HepG2 (cell line): ENCODE measurements around the gene PKP3. TPM values are rescaled to one million over a fixed set of nuclear protein-coding genes. Genes with fewer than 3 reads are reported as not detected.

Experiments
- ARNTL ChIP-seq: sonication (generic); formaldehyde crosslinking; IDR thresholded peaks from 2 replicates; pipeline ENCODE4 v1.4.0; 2020; ENCODE audit warnings: mild to moderate bottlenecking, missing genetic modification reagents
- EED ChIP-seq: sonication (generic); formaldehyde crosslinking; IDR thresholded peaks from 2 replicates; pipeline ENCODE4 v1.5.0; 2020; ENCODE audit warnings: mild to moderate bottlenecking, missing genetic modification reagents
- HOXA3 ChIP-seq: sonication (generic); formaldehyde crosslinking; IDR thresholded peaks from 2 replicates; pipeline ENCODE4 v1.5.0; 2020; ENCODE audit warnings: missing genetic modification reagents
- PAXIP1 ChIP-seq: sonication (generic); formaldehyde crosslinking; conservative IDR thresholded peaks from 2 replicates; pipeline ENCODE4 v1.4.0; 2020; ENCODE audit warnings: mild to moderate bottlenecking, missing genetic modification reagents, moderate library complexity
- RBM22 ChIP-seq: fragments of 200-400 bp; formaldehyde crosslinking; optimal IDR thresholded peaks from 2 replicates; pipeline ENCODE3; 2017; ENCODE audit warnings: mild to moderate bottlenecking, low read length, moderate library complexity
- SAP130 ChIP-seq: IDR thresholded peaks from 2 replicates; pipeline ENCODE4 v1.6.1; 2016; ENCODE audit warnings: low read depth
- SCMH1 ChIP-seq: sonication (generic); formaldehyde crosslinking; IDR thresholded peaks from 2 replicates; pipeline ENCODE4 v1.9.0; 2021; ENCODE audit warnings: missing genetic modification reagents, mild to moderate bottlenecking, borderline replicate concordance
- ZBTB25 ChIP-seq: IDR thresholded peaks from 2 replicates; pipeline ENCODE4 v1.6.1; 2018; ENCODE audit warnings: missing genetic modification reagents
- ZBTB4 ChIP-seq: sonication (generic); formaldehyde crosslinking; IDR thresholded peaks from 2 replicates; pipeline ENCODE4 v1.4.0; 2020; ENCODE audit warnings: missing genetic modification reagents, mild to moderate bottlenecking, borderline replicate concordance
- ZBTB44 ChIP-seq: sonication (generic); formaldehyde crosslinking; IDR thresholded peaks from 2 replicates; pipeline ENCODE4 v1.4.0; 2020; ENCODE audit warnings: missing genetic modification reagents
- ZFYVE20 ChIP-seq: sonication (generic); formaldehyde crosslinking; IDR thresholded peaks from 2 replicates; pipeline ENCODE4 v1.8.0; 2023; ENCODE audit warnings: low read depth, mild to moderate bottlenecking, moderate library complexity, missing genetic modification reagents, borderline replicate concordance
- ZNF121 ChIP-seq: sonication (generic); formaldehyde crosslinking; IDR thresholded peaks from 2 replicates; pipeline ENCODE4 v1.5.0; 2020; ENCODE audit warnings: mild to moderate bottlenecking, missing genetic modification reagents
- ZNF44 ChIP-seq: sonication (generic); formaldehyde crosslinking; IDR thresholded peaks from 2 replicates; pipeline ENCODE4 v1.5.1; 2020; ENCODE audit warnings: mild to moderate bottlenecking, missing genetic modification reagents
- ZNF550 ChIP-seq: sonication (generic); formaldehyde crosslinking; IDR thresholded peaks from 2 replicates; pipeline ENCODE4 v1.4.0; 2020; ENCODE audit warnings: mild to moderate bottlenecking, missing genetic modification reagents, borderline replicate concordance
- ZNF564 ChIP-seq: sonication (generic); formaldehyde crosslinking; IDR thresholded peaks from 2 replicates; pipeline ENCODE4 v1.8.1; 2023; ENCODE audit warnings: mild to moderate bottlenecking, missing genetic modification reagents
- ZNF746 ChIP-seq: sonication (generic); formaldehyde crosslinking; IDR thresholded peaks from 2 replicates; pipeline ENCODE4 v1.8.0; 2022; ENCODE audit warnings: mild to moderate bottlenecking, missing genetic modification reagents
- ZSCAN22 ChIP-seq: sonication (generic); formaldehyde crosslinking; IDR thresholded peaks from 2 replicates; pipeline ENCODE4 v1.4.0; 2020; ENCODE audit warnings: mild to moderate bottlenecking, missing genetic modification reagents
- polyA plus RNA-seq, 8 experiments: library from polyadenylated mRNA; depleted of rRNA in 3 of 8; stranded (reverse) in 7 of 8; unstranded in 1 of 8; fragments of >200 nt; fragmentation: Illumina TruSeq in 4 of 8; extraction: Trizol in 4 of 8; gene quantifications; 2 replicates each; pipeline versions ENCODE4 v1.2.1 to v1.2.3, GENCODE V29; 2011 to 2016; ENCODE audit warnings: low read depth in 4 of 8, missing spikeins in 1 of 8, mixed read lengths in 1 of 8; ENCODE audit not compliant: insufficient read depth in 1 of 8
- total RNA-seq, 5 experiments: library from RNA; depleted of rRNA; stranded (reverse); fragments of >200 nt; fragmentation: Illumina TruSeq; extraction: Trizol; gene quantifications; 2 replicates each; pipeline ENCODE4 v1.2.3, GENCODE V29; 2016; ENCODE audit warnings: low read depth in 1 of 5

The PKP3 gene
- total and polyA plus RNA-seq, 2 of the 13 experiments (the other 11 are each of a cell fraction or from before 2014, with no cell fraction given), result 18.0 to 28.7 TPM

GRCh38 chr11:394034-394857 lies at the start of gene PKP3 (continued):
- no peak for TF ChIP-seq RBM22
- no peak for TF ChIP-seq ZNF550 (CRISPR knock-in tag)
- TF ChIP-seq ZNF746, result no peak; the same call in 1 of the 2 replicates
- peak; percentile 97 for TF ChIP-seq ZSCAN22 (CRISPR knock-in tag)
- peak; percentile 77 for TF ChIP-seq SAP130 (CRISPR knock-in tag)
- peak; percentile 82 for TF ChIP-seq EED
- TF ChIP-seq PAXIP1 (CRISPR knock-in tag), result peak; percentile 41; the same call in 1 of the 2 replicates
- TF ChIP-seq ARNTL, result 0 out of 2 replicates have a peak, but pooled peaks have one; percentile 2
- TF ChIP-seq ZBTB25 (CRISPR knock-in tag), result no peak
- TF ChIP-seq ZBTB4 (CRISPR knock-in tag), result 0 out of 2 replicates have a peak, but pooled peaks have one; percentile 9
- TF ChIP-seq ZNF564 (CRISPR knock-in tag), result no peak
- no peak for TF ChIP-seq SCMH1 (CRISPR knock-in tag)
- peak; percentile 42; the same call in 1 of the 2 replicates for TF ChIP-seq ZNF121 (CRISPR knock-in tag)
- no peak for TF ChIP-seq ZFYVE20 (CRISPR knock-in tag)
- no peak for TF ChIP-seq ZBTB44 (CRISPR knock-in tag)
- peak; percentile 60; the same call in 1 of the 2 replicates for TF ChIP-seq HOXA3
- TF ChIP-seq ZNF44 (CRISPR knock-in tag), result no peak
